Natural killer cell (primary cell): Measurements from ENCODE around the gene ASB6. TPM values are rescaled to one million over a fixed set of nuclear protein-coding genes. Genes with fewer than 3 reads are reported as not detected.

Experiments
- ATAC-seq, 3 donors: fragments of 150-1000 bp in 2 of 3; fragments of 200-7000 bp in 1 of 3; cut with Tn5 transposase; 1 replicate in 1 of 3; 2 replicates in 2 of 3; pipeline ENCODE4 v1.10.0; 2021; ENCODE audit warnings: mild to moderate bottlenecking in 2 of 3, moderate library complexity in 2 of 3
- DNase-seq, 2 donors: peaks; one replicate each; pipeline versions ENCODE4 v3.0.0 to v3.0.0-alpha.2; 2013 to 2021; ENCODE audit warnings: mixed read lengths in 1 of 2
- H3K27ac ChIP-seq: one replicate; pipeline ENCODE4 v1.5.1; 2013; ENCODE audit warnings: mild to moderate bottlenecking, low read length
- H3K27me3 ChIP-seq: one replicate; pipeline ENCODE4 v1.6.1; 2013; ENCODE audit warnings: low read length; ENCODE audit not compliant: control insufficient read depth, insufficient read depth
- H3K36me3 ChIP-seq: one replicate; pipeline ENCODE4 v1.6.1; 2013; ENCODE audit warnings: low read length; ENCODE audit not compliant: control insufficient read depth, insufficient read depth
- H3K4me1 ChIP-seq: one replicate; pipeline ENCODE4 v1.6.1; 2013; ENCODE audit warnings: low read length; ENCODE audit not compliant: control insufficient read depth, insufficient read depth
- H3K4me3 ChIP-seq: one replicate; pipeline ENCODE4 v1.5.1; 2013; ENCODE audit warnings: low read length
- H3K9me3 ChIP-seq: one replicate; pipeline ENCODE4 v1.6.1; 2013; ENCODE audit warnings: low read length; ENCODE audit not compliant: control insufficient read depth, insufficient read depth
- H3K27ac Mint-ChIP-seq, 2 donors: one replicate each; pipeline ENCODE4 v1.8.0; 2022; ENCODE audit warnings: mild to moderate bottlenecking in 2 of 2, mixed read lengths in 2 of 2, moderate library complexity in 1 of 2
- H3K27me3 Mint-ChIP-seq, 2 donors: one replicate each; pipeline ENCODE4 v1.8.0; 2022; ENCODE audit warnings: low read depth in 2 of 2, mixed read lengths in 2 of 2
- H3K36me3 Mint-ChIP-seq: one replicate; pipeline ENCODE4 v1.8.0; 2022; ENCODE audit warnings: mixed read lengths
- H3K4me1 Mint-ChIP-seq, 2 donors: one replicate each; pipeline ENCODE4 v1.8.0; 2022; ENCODE audit warnings: mixed read lengths in 2 of 2
- H3K4me3 Mint-ChIP-seq: one replicate; pipeline ENCODE4 v1.8.0; 2022; ENCODE audit warnings: mild to moderate bottlenecking, moderate library complexity, mixed read lengths
- H3K9me3 Mint-ChIP-seq, 2 donors: one replicate each; pipeline ENCODE4 v1.8.0; 2022; ENCODE audit warnings: mixed read lengths in 2 of 2
- CTCF ChIP-seq: fragments of 200-600 bp; IDR thresholded peaks from one replicate; pipeline ENCODE4 v1.8.0; 2022; ENCODE audit warnings: antibody characterized with exemption
- WGBS: methylation state at CpG from one replicate; pipeline ENCODE4 v1.1.7; 2013; ENCODE audit warnings: missing lambda C conversion rate; ENCODE audit not compliant: insufficient coverage; 5-methylcytosine and 5-hydroxymethylcytosine counted together
- intact Hi-C: fragments of 100-400 bp; cut with micrococcal nuclease; formaldehyde crosslinking; loops from one replicate; pipeline ENCODE4 v1.14.2; 2022
- total RNA-seq, 4 donors: library from RNA; stranded (reverse); fragments of 120-200 nt in 1 of 4; gene quantifications; one replicate each; pipeline versions ENCODE4 v1.2.3 to v1.2.4, GENCODE V29; 2013 to 2022

ASB6 gene
- total RNA-seq, 3 donors from 2014 or later (not counting 1 experiment from before 2014, with no cell fraction given) = 21.9 to 35.4 (median 32.4) TPM

GRCh38 chr9:129619787-129620668 lies 21.9 kb downstream of the ASB6 start:
- intact Hi-C loops = no loop called here
- no peaks in the 10 kb centered on the region for H3K36me3 ChIP-seq
- ATAC-seq = peak in 2 of 3 donors; percentile 25 to 38
- DNase-seq = peak in 1 of 2 donors; percentile 45
- H3K36me3 Mint-ChIP-seq = no peaks in the 10 kb centered on the region
- H3K4me1 ChIP-seq = peaks cover 23% of the 10 kb centered on the region
- peaks cover 16 to 20% of the 10 kb centered on the region in 2 donors for H3K27me3 Mint-ChIP-seq
- no peaks in the 10 kb centered on the region for H3K9me3 Mint-ChIP-seq
- no peaks in the 10 kb centered on the region for H3K9me3 ChIP-seq
- no peak overlapping the region for H3K4me3 Mint-ChIP-seq
- 1% methylated on average over 82 of the region's 82 CpGs for WGBS
- H3K4me1 Mint-ChIP-seq = peaks cover 5 to 7% of the 10 kb centered on the region in 2 donors
- no peak overlapping the region for H3K4me3 ChIP-seq
- TF ChIP-seq CTCF = no peak
- peaks cover 25% of the 10 kb centered on the region for H3K27me3 ChIP-seq
- H3K27ac Mint-ChIP-seq = no peak overlapping the region
- no peak overlapping the region for H3K27ac ChIP-seq

DNA sequence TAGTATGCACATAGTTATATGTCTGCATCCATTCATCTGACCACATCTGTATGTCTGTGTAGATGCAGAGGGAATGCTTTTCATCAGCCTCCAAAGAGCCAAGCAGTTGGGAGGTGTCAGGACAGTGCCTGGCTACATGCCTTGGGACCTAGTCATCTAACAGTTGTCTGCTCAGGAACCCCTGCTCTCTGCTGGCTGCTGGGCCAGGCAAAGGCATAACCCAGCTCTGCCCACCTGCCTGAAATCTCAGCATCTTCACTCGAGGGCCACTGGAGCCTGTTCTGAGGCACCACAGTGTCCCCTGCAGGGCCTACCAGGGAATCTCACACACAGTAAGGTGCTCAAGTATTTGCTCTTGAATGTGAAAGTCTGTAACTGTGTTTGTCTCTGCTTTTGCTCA lies 24.8 kb downstream of the ASB6 start:
- 15% methylated on average over 1 of the region's 1 CpG for WGBS
- Histone ChIP-seq H3K27me3 (peaks cover 25% of the 10 kb centered on the region), H3K4me3 (no peak overlapping the region), H3K4me1 (peaks cover 12% of the 10 kb centered on the region), H3K27ac (no peak overlapping the region), H3K36me3 (no peaks in the 10 kb centered on the region), H3K9me3 (no peaks in the 10 kb centered on the region)
- Mint-ChIP-seq H3K4me1 (no peaks in the 10 kb centered on the region), H3K9me3 (no peaks in the 10 kb centered on the region), H3K4me3 (no peak overlapping the region), H3K36me3 (no peaks in the 10 kb centered on the region), H3K27ac (no peak overlapping the region), H3K27me3 (peaks cover 15 to 16% of the 10 kb centered on the region in 2 donors)
- DNase-seq (no peak), ATAC-seq (peak; percentile 22 to 49 (median 36))
- no peak for TF ChIP-seq CTCF
- intact Hi-C loops = no loop called here

GRCh38 chr9:129615407-129616285 lies 26.3 kb downstream of the ASB6 start:
- Histone ChIP-seq H3K4me1 (peaks cover 17% of the 10 kb centered on the region), H3K27ac (no peak overlapping the region), H3K9me3 (no peaks in the 10 kb centered on the region), H3K36me3 (no peaks in the 10 kb centered on the region), H3K4me3 (no peak overlapping the region), H3K27me3 (peaks cover 12% of the 10 kb centered on the region)
- no peak overlapping the region for H3K4me3 Mint-ChIP-seq
- TF ChIP-seq CTCF = no peak
- no peaks in the 10 kb centered on the region for H3K9me3 Mint-ChIP-seq
- DNase-seq (no peak), ATAC-seq (no peak)
- intact Hi-C loops = no loop called here
- H3K4me1 Mint-ChIP-seq = peaks cover 0 to 6% of the 10 kb centered on the region in 2 donors
- whole genome bisulfite sequencing = 80% methylated on average over 31 of the region's 31 CpGs
- H3K27me3 Mint-ChIP-seq = peaks cover 9% of the 10 kb centered on the region in 2 donors
- H3K36me3 Mint-ChIP-seq = no peaks in the 10 kb centered on the region
- H3K27ac Mint-ChIP-seq = no peak overlapping the region
